ENCODE measurements around the gene SND1. TPM values are rescaled to one million over a fixed set of nuclear protein-coding genes. Genes with fewer than 3 reads are reported as not detected.

Gene SND1
- total and polyA plus RNA-seq, 12 donors = 58.9 to 266 (median 132) TPM

- DNase-seq = no peak
Measured at GRCh38 chr7:128132426-128133069, 480.6 kb downstream of the SND1 start.

DNA sequence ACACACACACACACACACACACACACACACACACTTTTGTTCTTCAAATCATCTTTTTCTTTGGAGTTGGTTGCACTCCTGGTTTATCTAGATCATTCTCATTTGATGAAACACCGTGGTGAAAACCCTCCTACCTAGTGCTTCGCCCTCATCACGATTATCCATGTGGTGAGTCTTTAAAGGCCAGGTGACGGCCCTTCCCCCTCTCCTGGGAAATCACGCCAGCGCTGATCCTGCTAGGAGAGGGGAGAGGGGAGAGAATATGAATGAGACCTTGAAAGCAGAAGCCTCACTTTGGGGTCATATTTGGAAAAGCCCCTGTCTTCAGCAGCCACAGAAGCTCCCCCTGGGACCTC lies 483.1 kb downstream of the SND1 start:
- WGBS, 4 donors = 8 to 25% (median 10%) methylated on average over 2 to 6 of the region's 6 CpGs
- H3K4me3 ChIP-seq = peak overlapping the region in 2 of 4 donors; percentile 25 to 71
- H3K27me3 ChIP-seq = peaks cover 15% of the 10 kb centered on the region
- TF ChIP-seq, protein P1, sequence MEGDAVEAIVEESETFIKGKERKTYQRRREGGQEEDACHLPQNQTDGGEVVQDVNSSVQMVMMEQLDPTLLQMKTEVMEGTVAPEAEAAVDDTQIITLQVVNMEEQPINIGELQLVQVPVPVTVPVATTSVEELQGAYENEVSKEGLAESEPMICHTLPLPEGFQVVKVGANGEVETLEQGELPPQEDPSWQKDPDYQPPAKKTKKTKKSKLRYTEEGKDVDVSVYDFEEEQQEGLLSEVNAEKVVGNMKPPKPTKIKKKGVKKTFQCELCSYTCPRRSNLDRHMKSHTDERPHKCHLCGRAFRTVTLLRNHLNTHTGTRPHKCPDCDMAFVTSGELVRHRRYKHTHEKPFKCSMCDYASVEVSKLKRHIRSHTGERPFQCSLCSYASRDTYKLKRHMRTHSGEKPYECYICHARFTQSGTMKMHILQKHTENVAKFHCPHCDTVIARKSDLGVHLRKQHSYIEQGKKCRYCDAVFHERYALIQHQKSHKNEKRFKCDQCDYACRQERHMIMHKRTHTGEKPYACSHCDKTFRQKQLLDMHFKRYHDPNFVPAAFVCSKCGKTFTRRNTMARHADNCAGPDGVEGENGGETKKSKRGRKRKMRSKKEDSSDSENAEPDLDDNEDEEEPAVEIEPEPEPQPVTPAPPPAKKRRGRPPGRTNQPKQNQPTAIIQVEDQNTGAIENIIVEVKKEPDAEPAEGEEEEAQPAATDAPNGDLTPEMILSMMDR (IDR thresholded peaks at IDR 0.05) = no peak
- TF ChIP-seq POLR2A (IDR thresholded peaks at IDR 0.05) = no peak
- no peaks in the 10 kb centered on the region for H3K36me3 ChIP-seq (replicated peaks in 1 of 2)
- DNase-seq = no peak
- no peak overlapping the region for H3K27ac ChIP-seq
- peaks cover 6 to 12% of the 10 kb centered on the region in 2 donors for H3K4me1 ChIP-seq (replicated peaks in 1 of 2)
- H3K9me3 ChIP-seq (replicated peaks in 1 of 3) = no peaks in the 10 kb centered on the region
- intact Hi-C loops (cut with DNase I) = loop anchor here (2.0 to 10.0 kb wide), 3 partner anchors 72 to 100 kb away; partner anchors contain the start of gene LRRC4 (in 1 of the 2)

More at GRCh38 chr7:128132426-128133069, 480.6 kb downstream of the SND1 start:
- Histone ChIP-seq H3K4me3 (no peak overlapping the region), H3K4me1 (replicated peaks in 1 of 2) (peaks cover 6 to 12% of the 10 kb centered on the region in 2 donors), H3K36me3 (replicated peaks in 1 of 2) (no peaks in the 10 kb centered on the region), H3K27ac (no peak overlapping the region), H3K9me3 (replicated peaks in 1 of 3) (no peaks in the 10 kb centered on the region), H3K27me3 (peaks cover 18% of the 10 kb centered on the region)
- TF ChIP-seq POLR2A (IDR thresholded peaks at IDR 0.05) = no peak
- TF ChIP-seq, protein P1 (IDR thresholded peaks at IDR 0.05) = no peak
- intact Hi-C loops (cut with DNase I) = loop anchor here in 1 of 2 donors (10.0 kb wide), 1 partner anchor 98 kb away; the partner anchor contains the start of gene LRRC4
- 66 to 77% (median 69%) methylated on average over 9 of the region's 9 CpGs for WGBS, 4 donors

GRCh38 chr7:128135515-128136214 lies 483.7 kb downstream of the SND1 start:
- 1 to 3% (median 1%) methylated on average over 10 to 57 of the region's 57 CpGs for WGBS, 4 donors
- Histone ChIP-seq H3K27ac (no peak overlapping the region), H3K9me3 (replicated peaks in 1 of 3) (no peaks in the 10 kb centered on the region), H3K4me1 (replicated peaks in 1 of 2) (peaks cover 6 to 12% of the 10 kb centered on the region in 2 donors), H3K4me3 (peak overlapping the region in 2 of 4 donors; percentile 25 to 71), H3K36me3 (replicated peaks in 1 of 2) (no peaks in the 10 kb centered on the region), H3K27me3 (peaks cover 20% of the 10 kb centered on the region)
- peak; percentile 25 to 76 (median 56) for DNase-seq
- intact Hi-C loops (cut with DNase I) = loop anchor here (2.0 to 10.0 kb wide), 3 partner anchors 71 to 101 kb away; partner anchors contain the start of gene LRRC4 (in 1 of the 2)
- TF ChIP-seq, protein P1 (IDR thresholded peaks at IDR 0.05) = peak in 5 of 6 experiments; percentile 18 to 99 (median 86)
- no peak for TF ChIP-seq POLR2A (IDR thresholded peaks at IDR 0.05)

- WGBS, 4 donors = 2 to 6% (median 6%) methylated on average over 13 to 22 of the region's 22 CpGs
- TF ChIP-seq, protein P1 (IDR thresholded peaks at IDR 0.05) = no peak
- TF ChIP-seq POLR2A (IDR thresholded peaks at IDR 0.05) = no peak
- H3K4me1 ChIP-seq (replicated peaks in 1 of 2) = peaks cover 6 to 12% of the 10 kb centered on the region in 2 donors
- H3K27ac ChIP-seq = no peak overlapping the region
- peaks cover 20% of the 10 kb centered on the region for H3K27me3 ChIP-seq
- no peak for DNase-seq
- H3K4me3 ChIP-seq = peak overlapping the region in 2 of 4 donors; percentile 25 to 71
- no peaks in the 10 kb centered on the region for H3K36me3 ChIP-seq (replicated peaks in 1 of 2)
- intact Hi-C loops (cut with DNase I) = loop anchor here in 1 of 2 donors (10.0 kb wide), 1 partner anchor 101 kb away; the partner anchor contains the start of gene LRRC4
- no peaks in the 10 kb centered on the region for H3K9me3 ChIP-seq (replicated peaks in 1 of 3)
Measured at GRCh38 chr7:128136215-128136597, 484.2 kb downstream of the SND1 start.
